ENCODE data around the gene TBC1D8.
A peak's percentile ranks its signal among the peaks of the same experiment; 100 is the strongest.

The TBC1D8 gene

DNA sequence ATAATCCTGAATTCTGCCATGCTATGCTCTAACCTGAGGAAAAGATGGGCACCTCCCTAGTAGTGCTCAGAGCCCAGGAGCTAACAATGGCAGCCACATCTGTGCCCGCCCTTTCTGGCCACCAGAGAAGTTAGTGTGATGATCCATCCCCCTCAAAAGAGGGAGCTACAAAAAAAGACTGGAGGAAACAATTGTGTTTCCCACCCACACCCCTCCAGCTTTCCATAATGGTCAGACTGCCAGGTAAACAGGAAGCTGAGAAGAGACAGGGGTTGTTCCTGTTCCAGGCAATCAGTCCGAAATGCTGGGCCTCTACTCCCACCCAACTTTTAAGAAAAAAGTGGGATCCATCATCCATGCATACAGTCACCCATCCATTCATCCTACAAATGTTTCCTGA is 3.2 kb downstream of the TBC1D8 start:
- H3K4me3 ChIP-seq (ENCODE audit: low read length) = no peak overlapping the region
- no peak for DNase-seq (ENCODE audit: low read depth)
- no peak for TF ChIP-seq CTCF (IDR thresholded peaks at IDR 0.05; ENCODE audit: insufficient read depth, low read depth, low read length, missing control alignments)

DNA sequence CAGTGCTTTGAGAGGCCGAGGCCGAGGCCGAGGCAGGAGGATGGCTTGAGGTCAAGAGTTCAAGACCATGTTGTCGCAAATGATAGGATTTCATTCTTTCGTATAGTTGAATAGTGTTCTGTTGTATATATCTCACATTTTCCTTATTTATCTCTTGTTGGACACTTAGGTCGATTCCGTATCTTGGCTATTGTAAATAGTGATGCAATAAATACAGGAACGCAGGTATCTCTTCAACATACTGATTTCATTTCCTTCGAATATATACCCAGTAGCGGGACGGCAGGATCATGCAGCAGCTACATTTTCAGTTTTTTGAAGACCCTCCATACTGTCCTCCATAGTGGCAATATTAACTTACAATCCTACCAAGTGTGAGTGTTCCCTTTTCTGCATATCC is 4.1 kb downstream of the TBC1D8 start:
- no peak for DNase-seq (ENCODE audit: low read depth)
- no peak for TF ChIP-seq CTCF (IDR thresholded peaks at IDR 0.05; ENCODE audit: insufficient read depth, low read depth, low read length, missing control alignments)
- H3K4me3 ChIP-seq (ENCODE audit: low read length) = no peak overlapping the region

- no peak for TF ChIP-seq CTCF (IDR thresholded peaks at IDR 0.05; ENCODE audit: insufficient read depth, low read depth, low read length, missing control alignments)
- no peak for DNase-seq (ENCODE audit: low read depth)
- no peak overlapping the region for H3K4me3 ChIP-seq (ENCODE audit: low read length)
Observed at GRCh38 chr2:101146535-101146934, 4.6 kb downstream of the TBC1D8 start.

DNA sequence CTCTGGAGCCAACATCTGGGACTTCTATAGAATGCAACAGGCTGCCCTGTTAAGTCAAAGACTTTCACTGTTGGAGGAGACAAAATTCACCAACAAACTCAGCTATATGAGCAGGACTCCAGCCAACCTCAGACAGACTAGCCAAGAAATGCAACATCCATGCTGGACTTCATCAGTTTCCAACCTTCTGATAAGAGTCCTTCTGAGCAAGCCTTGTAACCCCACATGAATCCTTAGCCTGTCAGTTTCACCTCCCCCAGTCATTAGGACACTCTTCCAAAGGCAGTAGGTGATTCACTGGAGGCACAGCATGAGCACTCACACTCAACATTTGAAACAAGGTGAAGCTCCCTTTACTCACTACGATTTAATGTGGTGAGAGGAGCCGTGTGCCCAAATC is 5.8 kb downstream of the TBC1D8 start:
- peak; percentile 83 for DNase-seq (ENCODE audit: low read depth)
- TF ChIP-seq CTCF (IDR thresholded peaks at IDR 0.05; ENCODE audit: insufficient read depth, low read depth, low read length, missing control alignments) = no peak
- no peak overlapping the region for H3K4me3 ChIP-seq (ENCODE audit: low read length)

GRCh38 chr2:101142163-101142562 is 9.0 kb downstream of the TBC1D8 start:
- no peak overlapping the region for H3K4me3 ChIP-seq (ENCODE audit: low read length)
- no peak for DNase-seq (ENCODE audit: low read depth)
- TF ChIP-seq CTCF (IDR thresholded peaks at IDR 0.05; ENCODE audit: insufficient read depth, low read depth, low read length, missing control alignments) = no peak

DNA sequence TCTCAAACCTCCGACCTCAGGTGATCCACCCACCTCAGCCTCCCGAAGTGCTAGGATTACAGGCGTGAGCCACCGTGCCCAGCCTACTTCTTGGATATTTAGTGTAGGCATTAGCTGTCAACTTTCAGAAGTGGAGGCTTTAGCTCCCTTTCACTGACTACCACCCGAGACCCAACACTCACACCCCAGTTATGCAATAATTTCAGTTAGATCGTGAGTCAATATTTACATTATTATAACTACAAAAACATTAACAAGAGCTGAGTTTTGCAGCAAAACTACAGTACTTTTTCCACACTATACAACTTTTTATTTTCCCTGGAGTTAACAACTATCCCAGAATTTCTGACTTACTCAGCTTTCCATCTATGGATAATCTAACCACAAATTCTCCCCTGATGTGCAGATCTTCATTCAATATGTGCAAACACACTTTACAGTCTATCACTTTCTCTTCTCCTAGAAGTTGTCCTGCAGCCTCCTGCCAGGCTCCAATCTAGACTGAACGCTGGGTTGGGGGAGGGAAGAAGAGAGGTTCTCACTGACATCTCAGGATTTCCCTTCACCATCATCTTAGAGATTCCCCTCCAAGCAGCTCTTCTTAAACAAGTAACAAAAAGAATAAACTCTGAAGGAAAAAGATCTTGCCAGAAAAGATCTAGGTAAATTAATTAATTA is 10.1 kb downstream of the TBC1D8 start:
- DNase-seq (ENCODE audit: low read depth) = peak; percentile 78

More for the DNA sequence above, 10.1 kb downstream of the TBC1D8 start:
- H3K4me3 ChIP-seq (ENCODE audit: low read length) = no peak overlapping the region
- TF ChIP-seq CTCF (IDR thresholded peaks at IDR 0.05; ENCODE audit: insufficient read depth, low read depth, low read length, missing control alignments) = no peak

All from epithelial cell of esophagus (primary cell).